ENCODE data around the gene CYP4A22.
"Not testable (repeated sequence)": the region's sequence is repeated elsewhere in the genome, so short reads cannot be mapped to it uniquely, and the experiment has no call there.

Gene CYP4A22

DNA sequence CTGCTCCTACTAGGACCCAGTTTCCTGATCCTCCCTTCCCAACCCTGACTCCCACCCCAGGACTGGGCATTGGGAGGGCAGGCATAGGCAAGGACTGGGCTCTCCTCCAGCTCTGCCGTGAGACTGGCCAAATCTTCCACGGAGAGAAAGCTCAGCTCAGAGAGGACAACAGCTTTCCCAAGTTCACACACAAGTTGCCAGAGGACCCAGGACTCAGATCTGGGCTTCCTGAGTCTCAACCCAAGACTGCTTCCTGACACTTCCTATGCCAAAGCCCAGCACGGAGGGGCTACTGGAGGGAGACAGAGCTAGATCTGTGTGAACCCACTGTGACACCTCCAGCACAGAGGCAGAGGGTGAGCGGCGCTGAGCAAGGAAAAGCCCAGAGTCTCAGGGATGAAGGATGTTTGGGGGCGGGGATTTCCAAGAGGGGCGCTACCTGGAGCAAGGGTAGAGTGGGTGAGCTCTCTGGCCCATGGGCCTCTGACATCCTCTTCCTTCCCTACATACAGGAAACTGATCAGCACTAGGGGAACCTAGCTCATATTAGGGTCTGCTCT lies 45.5 kb downstream of the CYP4A22 start:
- DNase-seq = peak in 2 of 42 donors; percentile 16 to 23

DNA sequence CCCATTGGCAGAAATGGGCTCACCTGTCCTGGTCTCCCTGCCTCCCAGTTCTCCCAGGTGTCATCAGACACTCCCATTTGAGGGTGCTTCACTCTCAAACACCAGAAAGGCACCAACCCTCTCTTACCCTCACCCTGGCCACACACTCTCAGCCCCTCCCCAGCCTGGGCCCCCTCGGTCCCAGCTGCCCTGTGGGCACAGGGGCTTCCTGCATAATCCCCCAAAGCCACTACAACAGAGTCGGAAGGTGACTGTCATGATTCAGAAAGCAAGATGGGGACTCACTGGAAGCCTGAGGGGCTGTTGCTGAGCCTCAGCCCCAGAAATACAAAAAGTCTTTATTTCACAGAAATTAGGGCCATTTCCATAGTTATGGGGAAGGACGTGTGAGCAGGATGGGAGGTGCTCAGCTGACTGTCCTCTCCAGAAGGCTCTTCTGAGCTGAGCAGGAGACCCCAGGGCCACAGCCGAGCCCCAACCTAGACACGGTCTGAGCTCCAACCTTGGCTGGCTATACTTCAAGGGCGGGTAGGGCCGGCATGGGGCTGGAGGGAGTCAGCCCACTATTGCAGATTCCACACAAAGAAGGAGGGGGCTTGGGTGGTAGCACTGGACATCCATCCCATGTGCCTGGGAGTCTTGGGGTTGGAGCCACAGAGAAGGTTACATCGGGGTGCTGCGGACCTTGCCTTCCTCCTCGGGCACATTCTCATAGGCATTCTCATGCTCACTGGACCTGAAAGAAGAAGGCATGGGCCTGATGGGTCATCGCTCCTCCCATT lies 46.3 kb downstream of the CYP4A22 start:
- peak in 3 of 42 donors; percentile 8 to 35 (median 20) for DNase-seq
- intact Hi-C loops (cut with DNase I) = no loop called here

More for the DNA sequence above, 45.5 kb downstream of the CYP4A22 start:
- intact Hi-C loops (cut with DNase I) = no loop called here

DNA sequence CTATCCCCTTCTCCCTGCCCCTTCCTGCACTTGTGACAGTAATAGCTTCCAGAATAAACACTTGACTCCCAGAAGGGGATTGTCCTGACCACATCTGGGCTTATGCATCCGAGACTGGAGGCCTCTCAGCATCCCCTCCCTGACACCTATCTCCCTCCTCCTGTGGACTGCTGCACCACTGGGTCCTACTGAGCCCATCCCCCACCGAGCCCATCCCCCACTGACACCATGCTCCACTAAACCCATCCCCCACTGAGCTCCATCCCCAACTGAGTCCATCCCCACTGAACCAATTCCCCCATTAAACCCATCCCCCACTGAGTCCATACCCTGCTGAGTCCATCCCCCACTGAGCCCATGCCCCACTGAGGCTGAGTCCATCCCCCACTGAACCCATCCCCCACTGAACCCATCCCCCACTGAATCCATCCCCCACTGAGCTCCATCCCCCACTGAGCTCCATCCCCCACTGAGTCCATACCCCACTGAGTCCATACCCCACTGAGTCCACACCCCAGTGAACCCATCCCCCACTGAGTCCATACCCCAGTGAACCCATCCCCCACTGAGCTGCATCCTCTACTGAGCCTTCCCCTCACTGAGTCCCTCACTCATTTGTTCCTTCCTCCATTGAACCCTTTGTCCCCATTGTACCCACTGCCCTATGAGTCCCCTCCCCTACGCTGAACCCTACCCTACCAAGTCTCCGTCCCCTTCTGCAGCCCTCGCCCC lies 47.0 kb downstream of the CYP4A22 start:
- intact Hi-C loops (cut with DNase I) = no loop called here

DNA sequence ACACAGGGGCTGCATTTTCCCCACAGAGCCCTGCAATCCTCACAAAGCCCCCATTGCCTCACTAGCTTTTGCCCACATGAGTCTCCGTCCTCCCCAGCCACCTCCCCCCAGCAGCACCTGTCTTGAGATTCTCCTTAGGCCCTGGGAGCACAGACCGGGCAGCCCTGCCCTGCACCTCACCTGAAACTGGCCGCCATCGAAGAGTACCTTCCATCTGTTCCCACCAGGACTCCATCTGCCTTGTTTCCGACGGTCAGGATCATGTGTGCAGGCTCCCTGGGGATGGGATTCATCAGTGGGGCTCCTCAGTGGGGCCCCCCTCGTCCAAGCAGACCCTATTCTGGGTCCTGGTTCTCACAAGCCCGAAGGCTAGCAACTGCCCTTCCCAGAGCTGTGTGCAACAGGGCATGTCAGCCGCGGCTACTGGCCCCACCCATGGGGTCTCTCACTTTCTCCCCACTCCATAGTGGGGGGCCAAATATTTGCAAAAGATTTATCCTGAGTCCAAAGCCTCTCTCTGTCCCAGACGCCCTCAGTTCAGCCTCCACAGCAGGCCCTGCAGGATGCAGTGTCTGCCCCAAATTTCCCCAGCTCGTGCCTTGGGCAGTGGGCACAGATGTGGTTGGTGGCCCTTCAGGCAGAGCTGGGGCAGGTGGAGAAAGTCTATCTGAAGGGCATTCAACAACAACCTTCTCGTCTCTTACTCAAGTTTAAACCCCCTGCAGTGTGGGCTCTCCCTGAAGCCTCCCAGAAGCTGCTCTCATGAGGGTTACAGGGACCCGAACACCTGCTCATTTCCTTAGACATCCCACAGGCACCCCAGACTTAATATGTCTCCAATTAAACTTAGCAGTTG lies 47.8 kb downstream of the CYP4A22 start:
- peak in 3 of 42 donors; percentile 13 to 31 (median 19) for DNase-seq
- intact Hi-C loops (cut with DNase I) = no loop called here

More for the DNA sequence above, 47.0 kb downstream of the CYP4A22 start:
- peak in 2 of 42 donors; percentile 9 to 18 for DNase-seq

DNA sequence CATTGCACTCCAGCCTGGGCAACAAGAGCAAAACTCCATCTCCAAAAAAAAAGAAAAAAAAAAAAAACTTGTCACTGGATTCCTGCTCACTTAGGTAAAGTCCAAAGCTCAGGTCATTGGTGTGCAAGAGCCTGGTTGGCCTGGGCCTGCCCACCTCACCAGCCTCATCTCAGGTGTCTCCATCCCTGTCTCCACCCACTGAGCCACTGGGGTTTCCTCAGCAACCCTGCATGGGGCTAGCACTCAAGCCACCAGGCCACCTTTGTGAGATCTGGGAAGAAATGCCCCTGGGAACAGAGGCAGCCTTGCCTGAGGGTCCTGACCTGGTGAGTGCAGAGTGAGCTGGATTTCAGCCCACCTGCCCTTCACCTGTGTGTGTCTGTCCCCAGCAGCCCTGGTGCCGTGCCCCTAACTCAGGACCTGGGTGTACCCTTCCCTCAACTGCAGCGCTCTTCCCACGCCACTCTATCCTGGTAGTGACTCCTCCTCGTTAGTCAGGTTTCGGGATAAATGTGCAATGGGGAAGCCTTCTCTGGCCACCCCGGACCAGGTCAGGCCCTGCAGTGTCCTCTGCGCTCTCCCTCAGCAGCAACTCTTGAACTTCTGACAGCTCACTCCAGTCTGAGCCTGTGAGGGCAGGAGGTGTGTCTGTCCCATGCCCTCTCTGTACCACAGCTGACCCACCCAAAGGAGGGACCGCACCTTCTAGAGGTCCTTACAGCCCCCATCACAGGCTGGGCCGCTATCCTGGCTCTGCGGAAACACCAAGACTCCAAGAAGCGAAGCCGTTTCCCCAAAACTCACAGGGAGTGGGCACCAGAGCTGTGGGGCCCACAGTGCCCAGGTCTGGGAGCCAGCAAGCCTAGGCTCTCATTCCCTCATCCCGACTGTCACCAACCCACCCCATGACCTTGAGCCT lies 49.3 kb downstream of the CYP4A22 start:
- intact Hi-C loops (cut with DNase I) = no loop called here
- peak in 4 of 42 donors; percentile 16 to 31 (median 30) for DNase-seq

DNA sequence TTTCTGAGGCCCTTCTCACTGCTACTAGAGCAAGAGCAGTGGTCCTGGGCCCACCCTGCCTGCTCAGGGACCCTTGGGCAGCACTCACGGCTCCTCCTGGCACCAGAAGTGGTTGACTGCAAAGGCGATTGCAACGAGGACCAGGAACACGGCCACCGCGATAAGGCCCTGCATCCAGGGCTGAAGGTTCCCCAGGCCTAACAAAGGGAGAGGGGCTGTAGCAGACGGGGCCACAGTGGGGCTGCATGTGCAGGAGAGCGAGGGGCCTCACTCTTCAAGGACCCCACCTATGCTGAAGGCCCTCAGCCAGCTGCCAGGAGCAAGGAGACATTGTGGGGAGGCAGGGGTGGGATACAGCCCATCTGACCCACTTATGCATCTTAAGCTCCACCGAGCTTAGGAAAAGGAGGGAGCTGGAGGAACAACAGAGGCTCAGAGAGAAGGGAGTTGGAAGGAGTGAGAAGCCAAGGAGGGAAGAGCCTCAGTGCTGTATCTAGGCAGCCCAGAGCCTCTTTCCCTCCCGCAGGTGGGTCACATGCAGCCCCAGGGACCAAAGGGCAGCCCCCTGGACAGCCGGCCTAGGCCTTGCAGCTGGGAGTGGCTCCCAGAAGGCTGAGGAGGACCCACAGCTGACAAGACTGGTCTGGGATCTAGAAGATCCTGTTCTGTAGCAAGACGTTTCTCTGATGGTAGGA lies 50.1 kb downstream of the CYP4A22 start:
- intact Hi-C loops (cut with DNase I) = no loop called here
- DNase-seq = peak in 4 of 42 donors; percentile 15 to 31 (median 22)

DNA sequence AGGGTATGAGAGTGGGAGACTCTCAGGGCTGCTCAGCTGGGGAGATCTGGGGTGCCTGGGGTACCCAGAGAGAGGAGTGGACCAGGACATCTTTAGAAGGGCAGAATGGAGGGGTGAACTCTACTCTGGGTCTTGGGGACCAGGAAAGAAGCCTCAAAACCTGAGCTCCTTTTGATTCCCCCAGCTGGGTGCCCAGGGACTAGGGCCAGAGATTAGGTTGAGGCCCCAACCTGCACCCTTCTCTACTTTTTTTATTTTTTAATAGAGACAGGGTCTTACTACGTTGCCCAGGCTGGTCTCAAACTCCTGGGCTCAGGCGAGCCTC lies 50.6 kb downstream of the CYP4A22 start:
- DNase-seq = peak in 2 of 42 donors; percentile 11 to 18
- intact Hi-C loops (cut with DNase I) = no loop called here

DNA sequence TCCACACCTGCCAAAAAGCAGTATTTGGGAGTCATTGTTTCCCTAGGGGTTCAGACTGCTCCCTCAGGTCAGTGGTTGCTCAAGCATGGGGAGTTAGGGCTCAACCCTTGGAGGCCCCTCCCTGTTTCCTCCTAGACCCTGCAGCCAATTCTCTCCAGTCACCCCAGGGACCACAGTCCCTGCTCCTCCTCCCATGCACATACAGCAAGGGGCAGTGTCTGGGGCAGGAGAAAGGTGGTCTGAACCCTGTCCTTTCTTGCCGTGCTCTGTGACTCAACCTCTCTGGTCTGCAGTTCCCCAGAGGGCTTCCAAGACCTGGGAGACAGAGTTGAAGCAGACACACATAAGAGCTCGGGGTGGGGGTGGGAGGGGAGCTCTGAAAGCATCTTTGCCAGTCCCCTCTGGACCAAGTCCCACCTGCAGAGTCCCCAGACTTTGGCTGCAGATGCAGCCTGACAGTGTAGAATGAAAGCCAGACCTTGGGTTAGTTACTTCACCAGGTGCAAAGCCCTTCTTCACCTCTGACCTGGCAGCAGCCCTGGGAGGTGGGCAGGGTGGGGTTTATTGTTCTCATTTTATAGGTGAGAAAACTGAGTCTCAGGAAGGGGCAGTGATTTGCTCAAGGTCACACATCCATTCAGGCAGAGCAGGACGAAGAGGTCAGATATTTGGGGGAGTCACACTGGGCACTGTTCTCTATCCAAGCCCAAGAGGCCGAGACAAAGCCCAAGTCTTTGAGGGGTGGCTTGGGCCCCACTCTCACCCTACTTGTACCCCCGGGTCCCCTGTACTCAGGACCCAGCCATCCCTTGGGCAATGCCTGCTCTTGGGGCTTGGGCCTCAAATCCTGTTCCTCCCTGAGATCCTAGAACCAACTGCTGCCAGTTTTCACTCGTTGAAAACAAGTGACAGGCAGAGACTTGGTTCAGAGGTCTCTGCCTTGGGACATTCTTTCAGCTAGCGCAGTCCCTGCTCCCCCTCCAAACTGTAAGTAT lies 51.8 kb downstream of the CYP4A22 start:
- intact Hi-C loops (cut with DNase I) = no loop called here
- peak in 5 of 42 donors; percentile 6 to 24 (median 22) for DNase-seq

DNA sequence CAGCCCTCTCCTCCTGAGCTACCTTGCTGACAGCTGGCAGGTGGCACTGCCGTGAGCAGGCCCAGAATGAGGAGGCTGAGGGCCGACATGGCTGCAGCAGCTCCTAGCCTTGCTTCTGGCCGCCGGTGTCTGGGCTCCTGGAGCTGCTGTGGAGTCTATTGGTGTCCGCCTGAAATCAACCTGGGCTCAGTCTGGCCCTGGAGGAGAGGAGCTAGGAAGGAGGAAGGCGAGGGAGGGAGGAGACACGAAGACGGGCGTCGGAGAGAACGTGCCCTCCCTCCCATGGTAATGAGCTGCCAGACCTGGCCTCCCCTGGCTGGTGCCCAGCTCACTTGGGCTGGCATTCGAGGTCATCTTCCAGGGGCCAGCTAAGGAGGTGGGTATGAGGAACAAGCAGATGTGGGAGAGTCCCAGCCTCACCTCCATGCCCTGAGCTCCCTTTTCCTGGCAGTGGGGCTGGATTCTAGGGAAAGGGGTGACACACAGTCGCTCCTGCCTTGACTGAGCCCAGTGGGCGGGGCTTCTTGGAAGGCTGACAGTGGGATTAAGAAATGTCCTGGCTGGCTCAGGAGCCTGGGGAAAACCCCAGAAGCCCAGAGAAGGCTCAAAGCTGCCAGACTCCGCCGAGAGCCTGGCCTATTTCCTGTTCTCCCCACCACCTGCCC lies 52.7 kb downstream of the CYP4A22 start, which contains the start of gene PDZK1IP1:
Gene PDZK1IP1 (minus strand): TSS at position 193 of the 665 bp plus-strand sequence. CDS start 104 bp downstream, at position 89.
- peak in 22 of 42 donors; percentile 8 to 76 (median 44) for DNase-seq
- intact Hi-C loops (cut with DNase I) = no loop called here

DNA sequence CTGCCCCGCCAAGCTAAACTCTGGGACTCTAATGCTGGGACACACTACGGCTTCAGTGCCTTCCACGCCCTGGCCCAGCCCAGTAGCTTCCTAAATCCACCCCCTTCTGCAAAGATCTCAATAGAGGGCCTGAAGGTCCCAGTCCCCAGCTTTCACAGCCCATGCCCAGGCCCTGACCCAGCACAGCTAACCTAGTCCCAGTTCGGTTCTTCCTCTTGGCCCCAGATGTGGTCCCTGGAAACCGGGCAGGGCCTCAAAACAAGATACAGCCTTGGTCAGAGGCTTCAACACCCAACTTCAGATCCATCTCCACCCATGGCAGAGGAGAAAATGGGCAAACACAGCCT lies 53.2 kb downstream of the CYP4A22 start:
- no peak for DNase-seq
- intact Hi-C loops (cut with DNase I) = no loop called here

DNA sequence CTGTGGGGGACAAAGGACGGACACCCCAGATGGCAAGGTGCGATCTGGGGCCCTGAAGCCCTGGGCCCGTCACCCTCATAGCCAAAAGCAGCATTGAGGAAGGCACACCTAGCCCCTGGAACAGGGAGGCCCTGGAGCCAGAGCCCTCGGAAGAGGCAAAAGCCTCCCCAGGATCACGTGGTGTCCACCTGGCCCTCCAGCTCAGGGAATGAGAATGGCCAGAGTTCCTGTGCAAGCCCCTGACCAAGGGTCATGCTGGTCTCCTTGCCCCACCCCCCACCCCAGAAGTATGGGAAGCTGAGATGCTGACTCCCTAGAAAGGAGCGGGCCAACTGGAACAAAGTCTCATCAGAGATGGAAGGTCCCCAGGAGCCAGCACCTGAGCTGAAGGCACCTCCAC lies 53.6 kb downstream of the CYP4A22 start:
- peak in 2 of 42 donors; percentile 17 to 24 for DNase-seq
- intact Hi-C loops (cut with DNase I) = no loop called here

DNA sequence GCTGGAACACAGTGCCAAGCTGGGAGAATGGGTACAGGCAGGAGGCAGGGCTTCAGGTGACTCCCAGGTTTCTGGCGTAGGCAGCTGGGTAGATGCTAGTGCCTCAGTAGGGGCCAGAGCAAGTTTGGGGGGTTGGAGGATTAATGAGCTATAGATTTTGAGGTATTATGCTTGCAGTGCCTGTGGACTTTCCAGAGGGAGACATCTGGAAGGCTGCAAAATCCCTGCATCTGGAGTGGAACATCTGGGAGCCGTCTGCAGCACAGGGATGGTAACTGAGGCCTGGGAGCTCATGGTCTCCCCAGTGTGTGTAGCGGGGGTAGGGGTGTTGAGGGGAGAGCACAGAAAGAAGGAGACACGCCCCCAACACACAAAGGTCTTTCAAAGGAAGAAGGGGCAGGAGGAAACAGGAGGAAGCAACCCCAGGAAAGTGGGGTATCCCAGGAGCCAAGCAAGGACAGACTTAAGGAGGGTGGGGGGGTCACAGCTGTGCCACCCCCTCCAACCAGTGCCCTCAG lies 54.8 kb downstream of the CYP4A22 start:
- DNase-seq = peak in 7 of 42 donors; percentile 3 to 25 (median 16)
- intact Hi-C loops (cut with DNase I) = no loop called here

DNA sequence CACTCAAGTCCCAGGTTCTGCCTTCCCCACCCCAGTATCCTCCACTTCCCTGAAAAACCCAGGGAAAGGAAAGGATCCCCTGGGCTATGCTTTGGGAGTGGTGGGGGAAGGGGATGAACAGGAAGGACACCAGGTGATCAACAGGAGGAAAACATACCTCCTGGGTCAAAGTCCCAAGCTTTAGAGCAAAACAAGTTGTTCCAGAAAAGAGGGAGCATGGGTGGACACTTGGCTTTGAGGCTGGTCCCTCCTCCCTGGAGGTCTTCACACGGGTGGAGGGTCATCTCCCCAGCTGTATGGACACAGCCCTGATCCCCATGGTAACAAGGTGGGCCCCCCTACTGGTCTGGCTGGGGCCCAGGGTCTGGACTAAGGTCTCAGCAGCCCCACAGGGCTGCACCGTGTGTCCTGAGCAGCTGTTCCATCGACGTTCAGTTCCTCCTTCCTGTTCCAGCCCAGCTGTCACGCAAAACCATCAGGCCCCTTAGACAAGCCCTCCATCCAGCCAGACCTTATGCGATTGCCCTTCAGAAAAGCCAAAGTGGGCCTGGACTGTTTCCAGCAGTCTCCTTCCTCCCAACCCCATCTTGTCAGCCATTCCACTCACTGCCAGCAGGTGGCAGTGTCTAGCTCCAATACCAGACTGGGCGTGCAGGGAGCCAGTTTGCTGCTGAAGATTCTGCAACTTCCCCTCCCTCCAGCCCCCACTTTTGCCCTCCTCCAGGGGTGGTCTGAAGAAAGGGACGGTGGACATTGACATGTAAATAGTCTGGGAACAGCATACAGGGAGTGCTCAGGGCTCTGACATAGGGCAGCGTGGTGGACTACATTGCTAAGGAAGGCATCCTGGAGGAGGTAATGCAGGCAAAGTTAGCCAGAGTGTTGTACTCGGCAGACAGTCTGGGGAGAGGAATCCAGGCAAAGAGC lies 55.5 kb downstream of the CYP4A22 start:
- DNase-seq = peak; percentile 38 to 88 (median 74)
- intact Hi-C loops (cut with DNase I) = no loop called here

DNA sequence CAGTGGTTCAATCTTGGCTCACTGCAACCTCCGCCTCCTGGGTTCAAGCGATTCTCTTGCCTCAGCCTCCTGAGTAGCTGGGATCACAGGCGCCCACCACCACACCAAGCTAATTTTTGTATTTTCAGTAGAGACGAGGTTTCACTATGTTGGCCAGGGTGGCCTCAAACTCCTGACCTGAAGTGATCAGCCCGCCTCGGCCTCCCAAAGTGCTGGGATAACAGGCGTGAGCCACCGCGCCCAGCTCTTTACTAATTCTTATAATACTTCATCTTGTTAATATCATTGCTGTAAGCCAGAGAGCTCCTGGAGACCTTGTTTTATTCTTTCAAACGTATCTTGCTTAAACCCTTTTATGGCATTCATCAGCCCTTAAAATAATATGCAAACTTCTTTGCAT lies 56.3 kb downstream of the CYP4A22 start:
- DNase-seq = peak in 3 of 42 donors; percentile 7 to 15 (median 14)
- intact Hi-C loops (cut with DNase I) = not testable (repeated sequence)

Measured in head of caudate nucleus (tissue), 42 donors.